Neural progenitor cell (in vitro differentiated cells): ENCODE results near the gene DUSP8. TPM values are rescaled to one million over a fixed set of nuclear protein-coding genes. Genes with fewer than 3 reads are reported as not detected.
"Not testable (repeated sequence)": the region's sequence is repeated elsewhere in the genome, so short reads cannot be mapped to it uniquely, and the experiment has no call there.

Source experiments
- DNase-seq: peaks from one replicate; pipeline ENCODE4 v3.0.0-alpha.2; 2016; ENCODE audit warnings: low spot score
- H2AFZ ChIP-seq: fragments of 200-600 bp; sonication (generic); replicated peaks from 2 replicates; pipeline ENCODE4 v1.6.1; 2016; ENCODE audit warnings: antibody characterized with exemption
- H3F3A ChIP-seq: fragments of 200-600 bp; sonication (generic); 2 replicates; pipeline ENCODE4 v1.6.1; 2016; ENCODE audit warnings: antibody characterized with exemption, low read depth
- H3K27ac ChIP-seq: fragments of 200-600 bp; sonication (generic); 2 replicates; pipeline ENCODE4 v1.5.1; 2016; ENCODE audit warnings: mild to moderate bottlenecking
- H3K27me3 ChIP-seq: fragments of 200-600 bp; sonication (generic); 2 replicates; pipeline ENCODE4 v1.6.1; 2016; ENCODE audit warnings: mild to moderate bottlenecking, moderate library complexity
- H3K36me3 ChIP-seq: fragments of 200-600 bp; sonication (generic); 2 replicates; pipeline ENCODE4 v1.5.1; 2016
- H3K4me1 ChIP-seq: fragments of 200-600 bp; sonication (generic); 2 replicates; pipeline ENCODE4 v1.6.1; 2016; ENCODE audit warnings: mixed run types
- H3K4me2 ChIP-seq: fragments of 200-600 bp; sonication (generic); 2 replicates; pipeline ENCODE4 v1.6.1; 2016
- H3K4me3 ChIP-seq: fragments of 200-600 bp; sonication (generic); 2 replicates; pipeline ENCODE4 v1.5.1; 2016
- H3K79me2 ChIP-seq: fragments of 200-600 bp; sonication (generic); 2 replicates; pipeline ENCODE4 v1.6.1; 2016; ENCODE audit warnings: low read depth
- H3K9ac ChIP-seq: fragments of 200-600 bp; sonication (generic); 2 replicates; pipeline ENCODE4 v1.6.1; 2016
- H3K9me3 ChIP-seq: fragments of 200-600 bp; sonication (generic); 2 replicates; pipeline ENCODE4 v1.5.1; 2016; ENCODE audit warnings: low read depth
- H4K20me1 ChIP-seq: fragments of 200-600 bp; sonication (generic); 2 replicates; pipeline ENCODE4 v1.6.1; 2016; ENCODE audit warnings: low read depth
- H3K27ac Mint-ChIP-seq: 3 replicates; pipeline ENCODE4 v1.8.0; 2021; ENCODE audit warnings: mixed read lengths
- H3K27me3 Mint-ChIP-seq: 2 replicates; pipeline ENCODE4 v1.8.0; 2022; ENCODE audit warnings: low read depth, mild to moderate bottlenecking, inconsistent platforms, moderate library complexity, mixed read lengths; ENCODE audit not compliant: insufficient read depth
- H3K36me3 Mint-ChIP-seq: 3 replicates; pipeline ENCODE4 v1.8.0; 2021; ENCODE audit warnings: mixed read lengths
- H3K4me1 Mint-ChIP-seq: 3 replicates; pipeline ENCODE4 v1.8.0; 2021; ENCODE audit warnings: mixed read lengths
- H3K4me3 Mint-ChIP-seq: 3 replicates; pipeline ENCODE4 v1.8.0; 2021; ENCODE audit warnings: mild to moderate bottlenecking, moderate library complexity, mixed read lengths
- H3K9me3 Mint-ChIP-seq: 3 replicates; pipeline ENCODE4 v1.8.0; 2020; ENCODE audit warnings: mixed read lengths
- CTCF ChIP-seq: fragments of 200-600 bp; sonication (generic); IDR thresholded peaks from 2 replicates; pipeline ENCODE4 v1.5.1; 2017; ENCODE audit warnings: antibody characterized with exemption, mild to moderate bottlenecking
- EZH2 ChIP-seq: fragments of 200-600 bp; sonication (generic); IDR thresholded peaks from 2 replicates; pipeline ENCODE4 v1.6.1; 2017; ENCODE audit warnings: antibody characterized with exemption, mild to moderate bottlenecking, moderate library complexity
- EZH2phosphoT487 ChIP-seq: fragments of 200-600 bp; sonication (generic); IDR thresholded peaks from 2 replicates; pipeline ENCODE4 v1.6.1; 2017; ENCODE audit warnings: antibody characterized with exemption
- total RNA-seq: library from RNA; depleted of rRNA; stranded (reverse); fragments of >200 nt; gene quantifications from 2 replicates; pipeline ENCODE4 v1.2.3, GENCODE V29; 2015; ENCODE audit warnings: low replicate concordance

The DUSP8 gene
- total RNA-seq, 1 donor from 2014 or later = 0.09 TPM

GRCh38 chr11:1598816-1599215 lies 26.7 kb upstream of the DUSP8 start:
- peaks cover 20% of the 10 kb centered on the region for H3K4me1 Mint-ChIP-seq

GRCh38 chr11:1598406-1598805 lies 26.3 kb upstream of the DUSP8 start:
- not testable (repeated sequence) for H3K9me3 Mint-ChIP-seq, H3K36me3 Mint-ChIP-seq

More at GRCh38 chr11:1598816-1599215, 26.7 kb upstream of the DUSP8 start:
- H3K27ac Mint-ChIP-seq = no peak overlapping the region
- Histone ChIP-seq H3K27me3 (peaks cover 66% of the 10 kb centered on the region), H4K20me1 (no peaks in the 10 kb centered on the region), H3K4me1 (no peaks in the 10 kb centered on the region), H3K9ac (no peak overlapping the region), H3K9me3 (no peaks in the 10 kb centered on the region), H3K4me2 (no peak overlapping the region), H3K36me3 (no peaks in the 10 kb centered on the region), H3K27ac (no peak overlapping the region), H3K4me3 (no peak overlapping the region), H3F3A (peaks cover 9% of the 10 kb centered on the region), H3K79me2 (no peaks in the 10 kb centered on the region), H2AFZ (no peak overlapping the region)
- TF ChIP-seq EZH2 (no peak), EZH2phosphoT487 (no peak), CTCF (no peak)
- no peak overlapping the region for H3K4me3 Mint-ChIP-seq
- no peaks in the 10 kb centered on the region for H3K36me3 Mint-ChIP-seq
- no peak for DNase-seq
- peaks cover 19% of the 10 kb centered on the region for H3K27me3 Mint-ChIP-seq
- H3K9me3 Mint-ChIP-seq = peaks cover 4% of the 10 kb centered on the region

GRCh38 chr11:1597994-1598380 lies 25.9 kb upstream of the DUSP8 start, which contains the start of gene KRTAP5-2:
KRTAP5-2 (minus strand) TSS chr11:1598294; CDS start chr11:1598250, 44 bp downstream.
- no peak within 1 kb of the TSS for H3K4me2 ChIP-seq
- H3K9me3 ChIP-seq = no peaks in the 10 kb centered on the region
- peaks cover 74% of the 10 kb centered on the region for H3K27me3 ChIP-seq
- TF ChIP-seq EZH2phosphoT487 (no peak), EZH2 (no peak), CTCF (no peak)
- no peak within 1 kb of the TSS for H3K9ac ChIP-seq
- H3F3A ChIP-seq = peaks cover 9% of the 10 kb centered on the region
- no peaks in the 10 kb centered on the region for H3K36me3 Mint-ChIP-seq
- H4K20me1 ChIP-seq = no peaks in the 10 kb centered on the region
- peaks cover 23% of the 10 kb centered on the region for H3K27me3 Mint-ChIP-seq
- no peak within 1 kb of the TSS for H2AFZ ChIP-seq
- no peak within 1 kb of the TSS for H3K27ac Mint-ChIP-seq
- no peak for DNase-seq
- no peaks in the 10 kb centered on the region for H3K79me2 ChIP-seq
- no peak within 1 kb of the TSS for H3K4me3 Mint-ChIP-seq
- no peak within 1 kb of the TSS for H3K27ac ChIP-seq
- no peak within 1 kb of the TSS for H3K4me3 ChIP-seq
- H3K36me3 ChIP-seq = no peaks in the 10 kb centered on the region
- H3K4me1 ChIP-seq = no peaks in the 10 kb centered on the region
- H3K4me1 Mint-ChIP-seq = peaks cover 20% of the 10 kb centered on the region
- peaks cover 4% of the 10 kb centered on the region for H3K9me3 Mint-ChIP-seq

More at GRCh38 chr11:1598406-1598805, 26.3 kb upstream of the DUSP8 start:
- not testable (repeated sequence) for DNase-seq, H3K4me1 ChIP-seq, H4K20me1 ChIP-seq, H3K79me2 ChIP-seq, H3K4me2 ChIP-seq, H3K27ac ChIP-seq, H3K27ac Mint-ChIP-seq, H2AFZ ChIP-seq, H3K9me3 ChIP-seq, H3K4me3 Mint-ChIP-seq, H3K9ac ChIP-seq, H3K36me3 ChIP-seq, H3F3A ChIP-seq, H3K4me3 ChIP-seq
- H3K27me3 ChIP-seq = peaks cover 70% of the 10 kb centered on the region
- Mint-ChIP-seq H3K27me3 (peaks cover 19% of the 10 kb centered on the region), H3K4me1 (peaks cover 20% of the 10 kb centered on the region)

GRCh38 chr11:1597331-1597993 lies 25.4 kb upstream of the DUSP8 start:
- Histone ChIP-seq H3K4me1 (no peaks in the 10 kb centered on the region), H2AFZ (no peak overlapping the region), H3K4me2 (no peak overlapping the region), H3K36me3 (no peaks in the 10 kb centered on the region), H3K27me3 (peaks cover 79% of the 10 kb centered on the region), H4K20me1 (no peaks in the 10 kb centered on the region), H3K9me3 (no peaks in the 10 kb centered on the region), H3K27ac (no peak overlapping the region), H3K9ac (no peak overlapping the region), H3F3A (peaks cover 9% of the 10 kb centered on the region), H3K4me3 (no peak overlapping the region), H3K79me2 (no peaks in the 10 kb centered on the region)
- TF ChIP-seq CTCF (no peak), EZH2phosphoT487 (no peak)
- DNase-seq = no peak
- Mint-ChIP-seq H3K27ac (no peak overlapping the region), H3K9me3 (peaks cover 3% of the 10 kb centered on the region), H3K36me3 (no peaks in the 10 kb centered on the region), H3K27me3 (peaks cover 24% of the 10 kb centered on the region), H3K4me3 (no peak overlapping the region), H3K4me1 (peaks cover 20% of the 10 kb centered on the region)

GRCh38 chr11:1596576-1597121 lies 24.6 kb upstream of the DUSP8 start:
- not testable (repeated sequence) for H3K4me3 ChIP-seq, H3K27ac ChIP-seq, H4K20me1 ChIP-seq, H3K79me2 ChIP-seq, H3K36me3 Mint-ChIP-seq, H3K27ac Mint-ChIP-seq, H3K9me3 Mint-ChIP-seq, H3K9ac ChIP-seq, H3K36me3 ChIP-seq, H3K9me3 ChIP-seq, DNase-seq, H3K4me1 ChIP-seq, H3F3A ChIP-seq, H3K4me2 ChIP-seq
- H3K4me1 Mint-ChIP-seq = peaks cover 20% of the 10 kb centered on the region
- H3K4me3 Mint-ChIP-seq = peak overlapping the region; percentile 31
- H3K27me3 Mint-ChIP-seq = peaks cover 23% of the 10 kb centered on the region
- Histone ChIP-seq H3K27me3 (peaks cover 83% of the 10 kb centered on the region), H2AFZ (peak overlapping the region; percentile 34)
